GM12874 (cell line): ENCODE data around the gene LTC4S.

Source experiments
- TF ChIP-seq, protein P1 (sequence below): IDR thresholded peaks from 2 replicates; pipeline ENCODE4 v1.5.1; 2011; ENCODE audit warnings: low read depth, mild to moderate bottlenecking, control low read depth, low read length, moderate library complexity; ENCODE audit not compliant: insufficient read depth

Gene LTC4S

DNA sequence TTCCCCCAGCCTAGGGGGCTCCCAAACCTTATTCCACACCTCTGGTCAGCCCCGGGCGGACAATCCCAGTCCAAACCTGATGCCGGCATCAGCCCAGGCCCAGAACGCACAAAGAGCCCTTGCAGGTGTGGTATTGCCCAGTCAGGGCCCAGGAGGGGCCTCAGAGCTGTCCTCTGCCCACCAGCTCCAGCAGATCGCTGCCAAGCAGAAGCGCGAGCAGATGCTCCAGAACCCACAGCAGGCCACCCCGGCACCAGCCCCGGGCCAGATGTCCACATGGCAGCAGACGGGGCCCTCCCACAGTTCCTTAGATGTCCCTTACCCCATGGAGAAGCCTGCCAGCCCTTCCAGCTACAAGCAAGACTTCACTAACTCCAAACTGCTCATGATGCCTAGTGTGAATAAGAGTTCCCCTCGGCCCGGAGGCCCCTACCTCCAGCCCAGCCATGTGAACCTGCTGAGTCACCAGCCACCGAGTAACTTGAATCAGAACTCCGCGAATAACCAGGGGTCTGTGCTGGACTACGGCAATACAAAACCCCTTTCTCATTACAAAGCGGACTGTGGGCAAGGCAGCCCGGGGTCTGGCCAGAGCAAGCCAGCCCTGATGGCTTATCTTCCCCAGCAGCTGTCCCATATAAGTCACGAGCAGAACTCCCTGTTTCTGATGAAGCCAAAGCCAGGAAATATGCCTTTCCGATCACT is 27.6 kb upstream of the LTC4S start:
- TF ChIP-seq, protein P1, sequence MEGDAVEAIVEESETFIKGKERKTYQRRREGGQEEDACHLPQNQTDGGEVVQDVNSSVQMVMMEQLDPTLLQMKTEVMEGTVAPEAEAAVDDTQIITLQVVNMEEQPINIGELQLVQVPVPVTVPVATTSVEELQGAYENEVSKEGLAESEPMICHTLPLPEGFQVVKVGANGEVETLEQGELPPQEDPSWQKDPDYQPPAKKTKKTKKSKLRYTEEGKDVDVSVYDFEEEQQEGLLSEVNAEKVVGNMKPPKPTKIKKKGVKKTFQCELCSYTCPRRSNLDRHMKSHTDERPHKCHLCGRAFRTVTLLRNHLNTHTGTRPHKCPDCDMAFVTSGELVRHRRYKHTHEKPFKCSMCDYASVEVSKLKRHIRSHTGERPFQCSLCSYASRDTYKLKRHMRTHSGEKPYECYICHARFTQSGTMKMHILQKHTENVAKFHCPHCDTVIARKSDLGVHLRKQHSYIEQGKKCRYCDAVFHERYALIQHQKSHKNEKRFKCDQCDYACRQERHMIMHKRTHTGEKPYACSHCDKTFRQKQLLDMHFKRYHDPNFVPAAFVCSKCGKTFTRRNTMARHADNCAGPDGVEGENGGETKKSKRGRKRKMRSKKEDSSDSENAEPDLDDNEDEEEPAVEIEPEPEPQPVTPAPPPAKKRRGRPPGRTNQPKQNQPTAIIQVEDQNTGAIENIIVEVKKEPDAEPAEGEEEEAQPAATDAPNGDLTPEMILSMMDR, result no peak

GRCh38 chr5:179766726-179767455 is 26.9 kb upstream of the LTC4S start:
- TF ChIP-seq, protein P1, result no peak

- TF ChIP-seq, protein P1, result no peak
Observed at GRCh38 chr5:179767496-179768100, 26.2 kb upstream of the LTC4S start.

DNA sequence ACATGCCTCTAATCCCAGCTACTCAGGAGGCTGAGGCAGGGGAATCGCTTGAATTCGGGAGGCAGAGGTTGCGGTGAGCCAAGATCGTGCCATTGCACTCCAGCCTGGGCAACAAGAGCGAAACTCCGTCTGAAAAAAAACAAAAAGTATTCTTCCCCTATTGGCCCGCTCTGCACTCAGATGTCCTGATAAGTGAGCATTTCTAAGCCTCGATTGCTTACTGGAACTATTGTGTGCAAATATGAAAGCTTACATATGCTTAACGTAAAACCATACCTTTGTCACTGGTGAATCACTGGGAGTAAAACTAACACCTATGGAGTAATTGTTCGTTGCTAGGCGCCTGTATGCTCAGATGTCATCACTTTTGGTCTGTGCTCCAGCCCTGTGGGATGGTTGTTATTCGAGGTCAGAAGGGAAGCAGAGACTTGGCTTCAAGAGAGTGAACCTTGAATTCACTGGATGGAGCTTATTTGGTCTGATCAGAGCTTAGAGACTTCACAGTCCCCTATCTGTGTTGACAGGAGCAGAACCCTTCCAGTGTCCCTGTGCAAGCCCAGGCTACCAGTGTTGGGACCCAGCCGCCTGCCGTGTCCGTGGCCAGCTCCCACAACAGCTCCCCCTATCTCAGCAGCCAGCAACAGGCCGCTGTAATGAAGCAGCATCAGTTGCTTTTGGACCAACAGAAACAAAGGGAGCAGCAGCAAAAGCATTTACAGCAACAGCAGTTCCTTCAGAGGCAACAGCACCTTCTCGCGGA is 25.3 kb upstream of the LTC4S start:
- TF ChIP-seq, protein P1, result no peak

DNA sequence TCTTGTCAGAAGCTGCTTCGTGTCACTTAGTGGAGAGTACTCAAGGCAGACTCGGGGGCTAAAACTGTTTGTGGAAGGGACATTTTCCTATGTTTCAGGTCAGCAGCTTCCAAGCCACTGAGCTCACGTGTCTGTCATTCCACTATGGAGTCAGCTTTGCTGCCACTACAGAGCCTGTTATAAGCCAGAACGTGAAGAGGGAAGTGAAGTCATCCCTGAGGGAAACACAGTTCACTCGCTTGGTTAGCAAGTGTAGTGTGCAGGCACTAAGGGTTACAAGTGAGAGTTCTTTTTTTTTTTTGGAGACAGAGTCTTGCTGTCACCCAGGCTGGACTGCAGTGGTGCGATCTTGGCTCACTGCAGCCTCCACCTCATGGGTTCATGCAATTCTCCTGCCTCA is 24.5 kb upstream of the LTC4S start:
- TF ChIP-seq, protein P1, result no peak

- TF ChIP-seq, protein P1, result no peak
Observed at GRCh38 chr5:179769796-179770195, 24.0 kb upstream of the LTC4S start.
